LNCaP clone FGC (cell line): ENCODE data around the gene FZD2.

Experiments used
- DNase-seq: peaks from one replicate; pipeline ENCODE4 v3.0.0-alpha.2; 2011; ENCODE audit warnings: low read depth
- H3K4me3 ChIP-seq: 2 replicates; pipeline ENCODE4 v1.5.1; 2011; ENCODE audit warnings: mild to moderate bottlenecking, low read depth, low read length, control low read depth
- CTCF ChIP-seq: IDR thresholded peaks from 2 replicates; pipeline ENCODE4 v1.5.1; 2012; ENCODE audit warnings: mild to moderate bottlenecking; ENCODE audit not compliant: control insufficient read depth, insufficient read depth; ENCODE audit errors: extremely low read depth

FZD2 gene

GRCh38 chr17:44598329-44598728 lies 41.0 kb downstream of the FZD2 start:
- no peak for DNase-seq
- H3K4me3 ChIP-seq: no peak overlapping the region
- no peak for TF ChIP-seq CTCF

- DNase-seq: no peak
- TF ChIP-seq CTCF: no peak
- no peak overlapping the region for H3K4me3 ChIP-seq
These were observed 41.6 kb downstream of the FZD2 start for GRCh38 chr17:44598932-44599297.

GRCh38 chr17:44599298-44600175 lies 42.3 kb downstream of the FZD2 start:
- DNase-seq: no peak
- no peak for TF ChIP-seq CTCF
- H3K4me3 ChIP-seq: no peak overlapping the region

GRCh38 chr17:44601539-44601938 lies 44.3 kb downstream of the FZD2 start:
- H3K4me3 ChIP-seq: no peak overlapping the region
- TF ChIP-seq CTCF: no peak
- no peak for DNase-seq

GRCh38 chr17:44601973-44602372 lies 44.7 kb downstream of the FZD2 start:
- no peak overlapping the region for H3K4me3 ChIP-seq
- no peak for DNase-seq
- TF ChIP-seq CTCF: no peak

- TF ChIP-seq CTCF: no peak
- no peak for DNase-seq
- H3K4me3 ChIP-seq: no peak overlapping the region
These were observed 45.1 kb downstream of the FZD2 start for GRCh38 chr17:44602390-44602789.

- no peak for TF ChIP-seq CTCF
- H3K4me3 ChIP-seq: no peak overlapping the region
- no peak for DNase-seq
These were observed 45.7 kb downstream of the FZD2 start for GRCh38 chr17:44602970-44603369.
